HG02763 (cell line): Measurements from ENCODE around the gene E4F1.

Experiments
- ATAC-seq: cut with Tn5 transposase; IDR thresholded peaks from one replicate; pipeline ENCODE4 v1.9.1; 2021; ENCODE audit warnings: mild to moderate bottlenecking, moderate library complexity; ENCODE audit not compliant: unreplicated experiment

Gene E4F1, protein sequence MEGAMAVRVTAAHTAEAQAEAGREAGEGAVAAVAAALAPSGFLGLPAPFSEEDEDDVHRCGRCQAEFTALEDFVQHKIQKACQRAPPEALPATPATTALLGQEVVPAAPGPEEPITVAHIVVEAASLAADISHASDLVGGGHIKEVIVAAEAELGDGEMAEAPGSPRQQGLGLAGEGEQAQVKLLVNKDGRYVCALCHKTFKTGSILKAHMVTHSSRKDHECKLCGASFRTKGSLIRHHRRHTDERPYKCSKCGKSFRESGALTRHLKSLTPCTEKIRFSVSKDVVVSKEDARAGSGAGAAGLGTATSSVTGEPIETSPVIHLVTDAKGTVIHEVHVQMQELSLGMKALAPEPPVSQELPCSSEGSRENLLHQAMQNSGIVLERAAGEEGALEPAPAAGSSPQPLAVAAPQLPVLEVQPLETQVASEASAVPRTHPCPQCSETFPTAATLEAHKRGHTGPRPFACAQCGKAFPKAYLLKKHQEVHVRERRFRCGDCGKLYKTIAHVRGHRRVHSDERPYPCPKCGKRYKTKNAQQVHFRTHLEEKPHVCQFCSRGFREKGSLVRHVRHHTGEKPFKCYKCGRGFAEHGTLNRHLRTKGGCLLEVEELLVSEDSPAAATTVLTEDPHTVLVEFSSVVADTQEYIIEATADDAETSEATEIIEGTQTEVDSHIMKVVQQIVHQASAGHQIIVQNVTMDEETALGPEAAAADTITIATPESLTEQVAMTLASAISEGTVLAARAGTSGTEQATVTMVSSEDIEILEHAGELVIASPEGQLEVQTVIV

GRCh38 chr16:2223221-2223941, at the start of gene E4F1:
TSS of gene E4F1 (plus strand) at chr16:2223591. CDS start at chr16:2223614, 23 bp downstream.
- ATAC-seq = peak; percentile 91

DNA sequence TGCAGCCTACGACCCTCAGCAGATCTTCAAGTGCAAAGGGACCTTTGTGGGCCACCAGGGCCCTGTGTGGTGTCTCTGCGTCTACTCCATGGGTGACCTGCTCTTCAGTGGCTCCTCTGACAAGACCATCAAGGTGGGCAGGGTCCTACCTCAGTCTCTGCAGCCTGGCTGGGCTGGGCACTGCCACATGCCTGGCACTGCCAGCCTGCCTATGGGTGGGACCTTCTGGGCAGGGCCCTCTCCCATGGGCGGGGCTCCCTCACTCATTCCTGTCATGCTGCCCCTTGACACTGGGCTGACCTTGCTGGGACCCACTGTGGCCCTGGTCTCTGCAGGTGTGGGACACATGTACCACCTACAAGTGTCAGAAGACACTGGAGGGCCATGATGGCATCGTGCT, 49.5 kb upstream of the E4F1 start:
- no peak for ATAC-seq

- no peak for ATAC-seq
These were observed 48.8 kb upstream of the E4F1 start for GRCh38 chr16:2174396-2175131.

DNA sequence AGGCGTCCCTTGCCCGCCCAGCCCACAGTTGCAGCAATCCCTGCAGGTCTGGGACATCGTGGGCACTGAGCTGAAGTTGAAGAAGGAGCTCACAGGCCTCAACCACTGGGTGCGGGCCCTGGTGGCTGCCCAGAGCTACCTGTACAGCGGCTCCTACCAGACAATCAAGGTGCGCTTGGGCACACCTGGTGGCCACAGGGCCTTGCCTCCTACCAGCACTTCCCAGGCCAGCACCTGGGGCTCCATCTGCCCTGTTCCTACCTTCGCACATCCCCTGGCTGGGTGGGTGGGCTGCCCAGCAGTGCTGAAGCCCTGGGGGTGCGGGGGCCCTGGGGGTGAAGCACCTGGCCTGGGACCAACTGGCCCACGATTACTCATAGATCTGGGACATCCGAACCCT, 47.9 kb upstream of the E4F1 start:
- ATAC-seq = no peak

DNA sequence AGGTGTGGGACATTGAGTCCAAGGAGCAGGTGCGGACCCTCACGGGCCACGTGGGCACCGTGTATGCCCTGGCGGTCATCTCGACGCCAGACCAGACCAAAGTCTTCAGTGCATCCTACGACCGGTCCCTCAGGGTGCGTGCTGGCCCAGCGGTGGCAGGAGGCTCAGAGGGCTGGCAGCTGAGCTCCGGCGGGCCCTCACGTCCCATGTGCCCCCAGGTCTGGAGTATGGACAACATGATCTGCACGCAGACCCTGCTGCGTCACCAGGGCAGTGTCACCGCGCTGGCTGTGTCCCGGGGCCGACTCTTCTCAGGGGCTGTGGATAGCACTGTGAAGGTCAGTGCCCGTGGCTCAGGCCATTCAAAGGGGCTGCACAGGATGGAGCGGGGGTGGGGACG, 47.3 kb upstream of the E4F1 start:
- ATAC-seq = no peak

GRCh38 chr16:2177101-2177500, 46.3 kb upstream of the E4F1 start:
- ATAC-seq = no peak

DNA sequence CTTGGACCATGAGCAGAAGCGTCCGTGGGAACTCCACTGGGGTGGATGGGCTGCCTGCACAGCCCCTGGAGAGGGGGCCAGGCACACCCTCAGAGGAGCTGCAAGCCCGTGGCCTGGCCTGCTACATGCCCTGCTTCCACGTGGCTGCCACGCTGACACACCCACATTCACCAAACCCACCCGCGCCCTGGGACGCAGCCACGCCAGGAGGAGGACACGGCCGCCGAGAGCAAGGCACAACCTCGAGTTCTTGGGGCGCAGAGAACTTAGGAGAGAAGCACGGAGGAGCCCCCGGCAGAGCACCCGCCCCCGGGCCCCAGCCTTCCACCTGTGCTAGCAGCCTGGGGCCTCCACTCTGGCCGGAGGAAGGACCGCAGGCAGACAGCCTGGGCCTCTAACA, 45.8 kb upstream of the E4F1 start:
- ATAC-seq = no peak

GRCh38 chr16:2178321-2179106, 44.9 kb upstream of the E4F1 start:
- ATAC-seq = no peak

GRCh38 chr16:2179107-2179501, 44.3 kb upstream of the E4F1 start:
- no peak for ATAC-seq

DNA sequence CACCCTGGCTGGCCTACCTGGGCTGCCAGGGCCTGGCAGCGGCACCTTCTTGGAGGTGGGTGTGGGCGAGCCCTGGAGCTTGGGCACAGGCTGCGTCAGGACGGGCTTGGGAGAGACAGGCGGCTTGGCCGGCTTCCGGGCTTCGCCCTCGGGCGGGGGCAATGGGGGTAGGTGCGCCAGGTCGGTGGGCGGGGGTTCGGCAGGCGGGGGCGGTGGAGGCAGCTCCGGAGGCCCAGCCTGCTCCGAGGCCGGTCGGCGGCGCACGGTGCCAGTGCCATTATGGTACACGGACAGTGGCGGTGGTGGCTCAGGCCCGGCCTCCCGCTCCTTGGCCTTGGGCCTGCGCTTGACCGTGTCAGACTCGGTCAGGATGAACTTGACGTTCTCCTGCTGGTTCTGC, 43.8 kb upstream of the E4F1 start:
- no peak for ATAC-seq

DNA sequence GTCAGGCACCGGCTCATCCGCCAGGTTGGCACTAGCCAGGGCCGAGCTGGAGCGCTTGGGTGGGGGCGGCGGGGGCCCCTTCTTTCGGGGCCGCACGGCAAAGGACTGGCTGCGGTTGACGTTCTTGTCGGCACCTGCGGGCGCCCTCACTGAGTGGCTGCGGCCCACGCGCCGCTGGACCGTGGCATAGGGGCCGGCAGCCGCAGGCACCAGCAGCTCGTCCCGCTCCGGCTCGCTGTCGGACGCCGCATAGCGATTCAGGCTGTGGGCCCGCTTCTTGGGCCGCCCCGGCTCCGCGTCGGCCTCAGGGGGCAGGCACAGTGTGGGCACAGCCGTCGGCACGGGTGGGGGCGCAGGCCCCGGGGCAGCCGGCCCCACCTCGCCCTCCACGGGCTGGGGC, 42.9 kb upstream of the E4F1 start:
- no peak for ATAC-seq

DNA sequence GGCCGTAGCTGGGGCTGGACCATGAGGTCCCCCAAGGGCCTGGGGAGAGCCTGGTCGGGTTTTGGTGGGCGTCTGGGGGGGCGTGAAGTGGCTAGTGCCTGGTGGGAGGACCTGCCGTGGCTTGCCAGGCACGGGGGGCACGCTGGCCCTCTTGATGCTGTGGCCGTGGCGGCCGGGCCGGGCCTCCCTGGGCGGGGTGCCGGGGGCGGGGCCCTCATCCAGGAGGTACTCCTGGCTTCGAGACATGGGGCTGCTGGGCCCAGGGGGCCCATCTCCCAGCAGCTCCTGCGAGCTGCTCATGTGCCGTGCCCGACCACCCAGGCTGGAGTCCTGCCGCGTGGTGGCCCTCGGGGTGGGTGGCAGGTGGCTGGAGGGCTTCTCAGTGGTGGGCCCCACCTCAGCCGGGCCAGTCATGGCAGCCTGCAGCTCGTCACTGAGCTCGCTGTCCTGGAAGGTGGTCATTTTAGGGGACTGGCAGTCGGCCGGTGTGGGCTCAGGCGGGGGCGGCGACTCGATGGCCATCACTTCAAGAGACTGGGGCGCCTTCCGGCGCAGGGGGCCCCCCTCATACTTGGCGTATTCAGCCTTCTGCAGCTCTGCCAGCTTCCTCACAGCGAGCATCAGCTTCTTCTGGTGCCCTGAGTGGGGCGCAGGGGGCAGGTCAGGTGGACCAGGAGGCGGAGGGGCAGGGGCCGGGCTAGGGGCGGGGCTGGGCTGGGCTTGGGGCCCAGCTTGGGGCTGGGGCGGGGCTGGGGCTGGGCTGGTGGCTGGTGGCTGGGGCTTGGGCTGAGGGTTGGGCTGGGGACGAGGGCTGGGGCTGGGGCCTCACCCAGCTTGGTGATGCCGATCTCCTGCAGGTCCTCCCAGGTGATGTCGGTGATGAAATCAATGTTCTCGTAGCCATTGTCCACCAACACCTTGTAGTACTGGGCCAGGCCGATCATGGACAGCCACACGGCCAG, 42.1 kb upstream of the E4F1 start:
- ATAC-seq = no peak

DNA sequence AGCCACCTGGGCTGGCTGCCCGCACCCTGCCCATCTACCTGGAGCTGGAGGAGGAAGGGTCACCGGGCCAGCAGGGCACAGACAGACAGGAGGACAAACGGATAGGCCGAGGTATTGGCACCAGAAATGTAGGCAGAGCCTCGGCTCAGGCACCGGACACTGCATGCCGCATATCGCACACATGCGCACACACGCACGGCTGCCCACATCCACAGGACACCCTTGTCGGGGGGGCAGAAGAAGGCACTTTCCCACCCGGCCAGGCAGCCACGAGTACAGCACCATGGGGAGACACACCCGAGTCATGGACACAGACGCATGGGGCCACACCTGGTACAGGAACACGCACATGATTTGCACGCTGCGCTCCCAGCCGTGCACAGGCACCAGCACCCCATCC, 41.4 kb upstream of the E4F1 start:
- ATAC-seq = no peak

DNA sequence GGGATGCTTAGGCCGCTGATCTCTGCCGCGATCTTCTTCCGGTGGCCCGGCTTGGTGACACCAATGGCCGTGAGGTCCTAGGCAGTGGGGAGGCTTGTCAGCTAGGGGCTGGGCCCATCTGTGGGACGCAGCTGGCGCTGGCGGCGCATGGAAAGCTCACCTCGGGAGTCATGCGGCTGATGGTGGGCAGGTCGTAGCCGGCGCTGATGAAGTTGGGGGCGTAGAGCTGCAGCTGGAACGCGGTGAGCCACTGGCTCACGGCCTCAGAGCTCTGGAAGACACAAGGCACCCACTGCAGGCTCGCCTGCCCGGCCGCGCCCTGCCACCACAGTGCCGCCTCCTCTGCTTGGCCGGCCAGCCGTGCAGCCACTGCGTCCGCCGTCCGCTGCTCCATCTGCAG, 39.7 kb upstream of the E4F1 start:
- no peak for ATAC-seq

- no peak for ATAC-seq
These were observed 39.0 kb upstream of the E4F1 start for GRCh38 chr16:2184346-2184745.

GRCh38 chr16:2184962-2185361, 38.4 kb upstream of the E4F1 start:
- no peak for ATAC-seq

DNA sequence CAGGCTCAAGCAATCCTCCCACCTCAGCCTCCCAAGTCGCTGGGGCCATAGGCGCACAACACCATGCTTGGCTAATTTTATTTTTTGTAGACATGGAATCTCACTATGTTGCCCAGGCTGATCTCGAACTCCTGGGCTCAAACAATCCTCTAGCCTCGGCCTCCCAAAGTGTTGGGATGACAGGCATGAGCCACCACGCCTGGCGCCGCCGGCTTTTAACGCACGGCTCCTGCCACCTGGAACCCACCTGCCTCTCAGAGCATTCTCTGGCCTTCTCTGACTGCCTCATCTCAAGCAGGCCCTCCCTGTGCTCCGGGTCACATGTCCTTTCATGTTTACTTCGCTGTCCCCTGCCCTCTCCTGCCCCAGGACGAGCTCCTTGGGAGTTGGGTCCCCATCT, 37.3 kb upstream of the E4F1 start:
- ATAC-seq = no peak

- no peak for ATAC-seq
These were observed 36.9 kb upstream of the E4F1 start for GRCh38 chr16:2186505-2186904.

DNA sequence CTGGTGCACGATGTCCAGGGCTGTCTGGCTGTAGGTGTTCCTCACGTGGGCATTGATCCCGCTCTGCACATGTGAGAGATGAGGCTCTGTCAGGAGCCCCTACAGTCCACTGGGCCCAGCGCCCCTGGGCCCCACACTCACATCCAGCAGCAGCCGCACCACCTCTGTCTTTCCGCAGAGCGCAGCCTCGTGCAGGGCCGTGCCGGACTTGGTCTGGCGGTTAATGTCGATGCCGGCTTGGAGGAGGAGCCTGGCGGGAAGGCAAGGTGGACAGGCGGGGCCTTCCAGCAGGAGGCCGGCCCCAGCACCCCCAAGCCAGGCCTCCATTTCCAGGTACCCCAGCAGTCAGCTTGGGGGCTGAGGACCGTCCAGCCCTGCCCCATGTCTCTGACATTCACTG, 36.2 kb upstream of the E4F1 start:
- no peak for ATAC-seq
